ENCODE results near the gene CRK. TPM values are rescaled to one million over a fixed set of nuclear protein-coding genes. Genes with fewer than 3 reads are reported as not detected.

The CRK gene
- total RNA-seq, 1 donor, result 106 TPM

- no peak for DNase-seq (ENCODE audit: low read depth)
- H3K4me3 ChIP-seq (ENCODE audit: low read depth, low read length), result no peak overlapping the region
- no peak for TF ChIP-seq CTCF (IDR thresholded peaks at IDR 0.05; ENCODE audit: insufficient read depth, low read length)
Observed at GRCh38 chr17:1414634-1415033, 41.4 kb downstream of the CRK start.

- no peak for TF ChIP-seq CTCF (IDR thresholded peaks at IDR 0.05; ENCODE audit: insufficient read depth, low read length)
Observed at GRCh38 chr17:1414001-1414574, 41.9 kb downstream of the CRK start.

GRCh38 chr17:1413281-1413791 is 42.7 kb downstream of the CRK start:
- peak; percentile 95 for DNase-seq (ENCODE audit: low read depth)
- no peak for TF ChIP-seq CTCF (IDR thresholded peaks at IDR 0.05; ENCODE audit: insufficient read depth, low read length)
- no peak overlapping the region for H3K4me3 ChIP-seq (ENCODE audit: low read depth, low read length)

More at GRCh38 chr17:1414001-1414574, 41.9 kb downstream of the CRK start:
- no peak overlapping the region for H3K4me3 ChIP-seq (ENCODE audit: low read depth, low read length)
- no peak for DNase-seq (ENCODE audit: low read depth)

- TF ChIP-seq CTCF (IDR thresholded peaks at IDR 0.05; ENCODE audit: insufficient read depth, low read length), result no peak
- DNase-seq (ENCODE audit: low read depth), result peak; percentile 69
- H3K4me3 ChIP-seq (ENCODE audit: low read depth, low read length), result no peak overlapping the region
Observed at GRCh38 chr17:1412185-1413110, 43.6 kb downstream of the CRK start.

- DNase-seq (ENCODE audit: low read depth), result no peak
- H3K4me3 ChIP-seq (ENCODE audit: low read depth, low read length), result no peak overlapping the region
- TF ChIP-seq CTCF (IDR thresholded peaks at IDR 0.05; ENCODE audit: insufficient read depth, low read length), result no peak
Observed at GRCh38 chr17:1402262-1402586, 53.8 kb downstream of the CRK start.

- peak; percentile 90 for DNase-seq (ENCODE audit: low read depth)
- no peak for TF ChIP-seq CTCF (IDR thresholded peaks at IDR 0.05; ENCODE audit: insufficient read depth, low read length)
- H3K4me3 ChIP-seq (ENCODE audit: low read depth, low read length), result peak within 1 kb of the TSS; percentile 92
Observed at GRCh38 chr17:1399679-1400512, 56.1 kb downstream of the CRK start, which contains the start of gene YWHAE. Gene YWHAE, minus strand, starts transcription at chr17:1400222. Its CDS starts 112 bp downstream, at chr17:1400110.
